ENCODE results near the gene MARCOL.

Gene MARCOL

GRCh38 chr5:148214665-148215185 is 23.6 kb upstream of the MARCOL start:
- Histone ChIP-seq H3K27me3 (ENCODE audit: insufficient read depth, low read length) (no peaks in the 10 kb centered on the region), H3K4me3 (ENCODE audit: low read depth, low read length) (no peak overlapping the region), H3K27ac (ENCODE audit: low read depth, low read length) (no peak overlapping the region), H3K4me1 (ENCODE audit: control insufficient read depth, insufficient read depth, low read length, unreplicated experiment) (no peaks in the 10 kb centered on the region), H3K79me2 (ENCODE audit: control insufficient read depth, insufficient read depth, low read length, unreplicated experiment) (no peaks in the 10 kb centered on the region), H2AFZ (ENCODE audit: low read length, unreplicated experiment) (no peak overlapping the region), H3K36me3 (ENCODE audit: insufficient read depth, low read length) (no peaks in the 10 kb centered on the region)

DNA sequence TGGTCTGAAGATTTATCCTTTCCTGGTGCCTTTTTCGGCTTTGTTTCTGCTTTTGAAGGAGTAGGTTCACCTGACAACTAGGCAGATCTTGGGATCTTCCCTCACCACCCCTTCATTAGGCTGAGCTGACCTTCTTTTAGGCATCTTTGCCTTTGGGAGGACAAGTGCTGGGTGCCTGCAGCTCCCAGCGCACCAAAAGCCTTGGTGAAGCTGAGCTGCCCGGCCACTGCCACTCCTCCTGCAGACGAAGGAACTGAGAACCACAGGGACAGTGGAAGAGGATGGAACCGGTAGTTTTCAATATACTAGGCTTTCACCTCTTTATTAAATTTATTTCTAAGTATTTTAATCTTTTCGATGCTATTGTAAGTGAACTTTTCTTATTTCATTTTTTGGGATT is 16.8 kb upstream of the MARCOL start:
- Histone ChIP-seq H3K4me3 (ENCODE audit: low read depth, low read length) (no peak overlapping the region), H3K79me2 (ENCODE audit: control insufficient read depth, insufficient read depth, low read length, unreplicated experiment) (no peaks in the 10 kb centered on the region), H2AFZ (ENCODE audit: low read length, unreplicated experiment) (no peak overlapping the region), H3K27ac (ENCODE audit: low read depth, low read length) (no peak overlapping the region), H3K36me3 (ENCODE audit: insufficient read depth, low read length) (no peaks in the 10 kb centered on the region), H3K4me1 (ENCODE audit: control insufficient read depth, insufficient read depth, low read length, unreplicated experiment) (no peaks in the 10 kb centered on the region), H3K27me3 (ENCODE audit: insufficient read depth, low read length) (peaks cover 34% of the 10 kb centered on the region)

GRCh38 chr5:148224117-148224742 is 14.1 kb upstream of the MARCOL start:
- H3K79me2 ChIP-seq (ENCODE audit: control insufficient read depth, insufficient read depth, low read length, unreplicated experiment): no peaks in the 10 kb centered on the region
- no peaks in the 10 kb centered on the region for H3K36me3 ChIP-seq (ENCODE audit: insufficient read depth, low read length)
- no peak overlapping the region for H3K27ac ChIP-seq (ENCODE audit: low read depth, low read length)
- no peak overlapping the region for H2AFZ ChIP-seq (ENCODE audit: low read length, unreplicated experiment)
- peaks cover 34% of the 10 kb centered on the region for H3K27me3 ChIP-seq (ENCODE audit: insufficient read depth, low read length)
- H3K4me3 ChIP-seq (ENCODE audit: low read depth, low read length): no peak overlapping the region
- H3K4me1 ChIP-seq (ENCODE audit: control insufficient read depth, insufficient read depth, low read length, unreplicated experiment): no peaks in the 10 kb centered on the region

DNA sequence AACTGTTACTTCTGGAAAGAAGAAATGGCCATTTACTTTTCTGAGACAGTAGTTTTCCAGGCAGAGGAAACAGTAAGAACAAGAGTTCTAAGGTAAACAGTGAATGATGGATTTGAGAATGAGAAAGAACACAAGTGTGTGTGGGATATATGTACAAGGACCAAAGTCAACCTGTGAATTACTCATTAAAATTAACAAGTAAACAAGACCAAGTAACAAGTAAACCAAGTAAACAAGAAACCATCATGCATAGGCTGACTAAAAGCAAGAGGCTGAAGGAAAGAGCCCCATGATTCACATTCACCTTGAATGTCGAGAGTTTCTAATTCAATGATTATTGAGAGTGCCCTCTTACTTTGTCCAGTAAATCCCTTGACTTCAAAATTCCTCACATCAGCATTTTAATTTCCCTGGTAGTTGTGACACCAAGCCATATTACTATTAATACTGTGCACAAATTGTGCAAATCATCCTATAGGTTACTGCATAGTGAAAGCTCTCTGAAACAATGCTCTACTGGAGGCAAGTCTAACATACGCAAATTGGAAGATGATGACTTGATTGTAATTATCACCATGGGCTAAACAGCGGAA is 9.8 kb upstream of the MARCOL start:
- no peak overlapping the region for H3K4me3 ChIP-seq (ENCODE audit: low read depth, low read length)
- H3K79me2 ChIP-seq (ENCODE audit: control insufficient read depth, insufficient read depth, low read length, unreplicated experiment): no peaks in the 10 kb centered on the region
- H3K36me3 ChIP-seq (ENCODE audit: insufficient read depth, low read length): no peaks in the 10 kb centered on the region
- no peak overlapping the region for H2AFZ ChIP-seq (ENCODE audit: low read length, unreplicated experiment)
- peaks cover 16% of the 10 kb centered on the region for H3K27me3 ChIP-seq (ENCODE audit: insufficient read depth, low read length)
- no peak overlapping the region for H3K27ac ChIP-seq (ENCODE audit: low read depth, low read length)
- no peaks in the 10 kb centered on the region for H3K4me1 ChIP-seq (ENCODE audit: control insufficient read depth, insufficient read depth, low read length, unreplicated experiment)

GRCh38 chr5:148229840-148230239 is 8.5 kb upstream of the MARCOL start:
- peaks cover 8% of the 10 kb centered on the region for H3K27me3 ChIP-seq (ENCODE audit: insufficient read depth, low read length)
- no peak overlapping the region for H3K27ac ChIP-seq (ENCODE audit: low read depth, low read length)
- H3K36me3 ChIP-seq (ENCODE audit: insufficient read depth, low read length): no peaks in the 10 kb centered on the region
- H3K79me2 ChIP-seq (ENCODE audit: control insufficient read depth, insufficient read depth, low read length, unreplicated experiment): no peaks in the 10 kb centered on the region
- no peak overlapping the region for H2AFZ ChIP-seq (ENCODE audit: low read length, unreplicated experiment)
- no peak overlapping the region for H3K4me3 ChIP-seq (ENCODE audit: low read depth, low read length)
- H3K4me1 ChIP-seq (ENCODE audit: control insufficient read depth, insufficient read depth, low read length, unreplicated experiment): no peaks in the 10 kb centered on the region

- H3K4me1 ChIP-seq (ENCODE audit: control insufficient read depth, insufficient read depth, low read length, unreplicated experiment): no peaks in the 10 kb centered on the region
- peaks cover 4% of the 10 kb centered on the region for H3K27me3 ChIP-seq (ENCODE audit: insufficient read depth, low read length)
- no peaks in the 10 kb centered on the region for H3K79me2 ChIP-seq (ENCODE audit: control insufficient read depth, insufficient read depth, low read length, unreplicated experiment)
- no peak overlapping the region for H3K4me3 ChIP-seq (ENCODE audit: low read depth, low read length)
- H2AFZ ChIP-seq (ENCODE audit: low read length, unreplicated experiment): no peak overlapping the region
- no peaks in the 10 kb centered on the region for H3K36me3 ChIP-seq (ENCODE audit: insufficient read depth, low read length)
- H3K27ac ChIP-seq (ENCODE audit: low read depth, low read length): no peak overlapping the region
Observed at GRCh38 chr5:148230240-148230639, 8.1 kb upstream of the MARCOL start.

GRCh38 chr5:148237785-148238417 is 424 bp upstream of the MARCOL start:
- H3K27ac ChIP-seq (ENCODE audit: low read depth, low read length): no peak overlapping the region
- H3K36me3 ChIP-seq (ENCODE audit: insufficient read depth, low read length): no peaks in the 10 kb centered on the region
- H2AFZ ChIP-seq (ENCODE audit: low read length, unreplicated experiment): no peak overlapping the region
- no peaks in the 10 kb centered on the region for H3K4me1 ChIP-seq (ENCODE audit: control insufficient read depth, insufficient read depth, low read length, unreplicated experiment)
- no peak overlapping the region for H3K4me3 ChIP-seq (ENCODE audit: low read depth, low read length)
- H3K27me3 ChIP-seq (ENCODE audit: insufficient read depth, low read length): peaks cover 27% of the 10 kb centered on the region
- H3K79me2 ChIP-seq (ENCODE audit: control insufficient read depth, insufficient read depth, low read length, unreplicated experiment): no peaks in the 10 kb centered on the region

GRCh38 chr5:148248894-148249293 is 10.6 kb downstream of the MARCOL start:
- Histone ChIP-seq H3K36me3 (ENCODE audit: insufficient read depth, low read length) (no peaks in the 10 kb centered on the region), H3K79me2 (ENCODE audit: control insufficient read depth, insufficient read depth, low read length, unreplicated experiment) (no peaks in the 10 kb centered on the region), H3K4me1 (ENCODE audit: control insufficient read depth, insufficient read depth, low read length, unreplicated experiment) (no peaks in the 10 kb centered on the region), H3K27ac (ENCODE audit: low read depth, low read length) (no peak overlapping the region), H3K27me3 (ENCODE audit: insufficient read depth, low read length) (peaks cover 6% of the 10 kb centered on the region; the same call in 1 of the 2 replicates), H3K4me3 (ENCODE audit: low read depth, low read length) (no peak overlapping the region), H2AFZ (ENCODE audit: low read length, unreplicated experiment) (no peak overlapping the region)

GRCh38 chr5:148255456-148255855 is 17.1 kb downstream of the MARCOL start:
- Histone ChIP-seq H3K36me3 (ENCODE audit: insufficient read depth, low read length) (no peaks in the 10 kb centered on the region), H3K4me3 (ENCODE audit: low read depth, low read length) (no peak overlapping the region), H2AFZ (ENCODE audit: low read length, unreplicated experiment) (no peak overlapping the region), H3K79me2 (ENCODE audit: control insufficient read depth, insufficient read depth, low read length, unreplicated experiment) (no peaks in the 10 kb centered on the region), H3K27me3 (ENCODE audit: insufficient read depth, low read length) (peaks cover 3% of the 10 kb centered on the region; the same call in 1 of the 2 replicates), H3K4me1 (ENCODE audit: control insufficient read depth, insufficient read depth, low read length, unreplicated experiment) (no peaks in the 10 kb centered on the region), H3K27ac (ENCODE audit: low read depth, low read length) (no peak overlapping the region)

DNA sequence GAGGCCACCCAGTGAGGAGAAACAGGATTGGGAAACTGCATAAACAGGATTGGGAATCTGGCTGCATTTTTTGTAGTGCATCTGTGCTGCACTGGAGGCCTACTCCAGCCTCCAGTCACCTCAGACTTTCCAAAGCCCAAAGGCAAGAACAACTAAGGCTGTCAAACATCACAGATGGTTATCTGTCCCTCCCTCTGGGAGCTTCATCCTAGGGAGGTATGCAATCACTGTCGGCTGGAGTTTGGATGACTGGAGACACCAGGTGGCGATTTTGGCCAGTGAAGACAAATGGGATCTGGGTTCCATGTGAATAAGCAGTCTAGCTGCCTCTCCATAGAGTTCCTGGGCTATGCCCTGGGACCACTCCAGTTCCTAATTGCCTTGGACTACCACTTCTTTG is 21.0 kb downstream of the MARCOL start:
- no peak overlapping the region for H3K27ac ChIP-seq (ENCODE audit: low read depth, low read length)
- no peak overlapping the region for H3K4me3 ChIP-seq (ENCODE audit: low read depth, low read length)
- no peaks in the 10 kb centered on the region for H3K36me3 ChIP-seq (ENCODE audit: insufficient read depth, low read length)
- H3K27me3 ChIP-seq (ENCODE audit: insufficient read depth, low read length): peaks cover 3% of the 10 kb centered on the region; the same call in 1 of the 2 replicates
- H2AFZ ChIP-seq (ENCODE audit: low read length, unreplicated experiment): no peak overlapping the region
- H3K4me1 ChIP-seq (ENCODE audit: control insufficient read depth, insufficient read depth, low read length, unreplicated experiment): no peaks in the 10 kb centered on the region
- H3K79me2 ChIP-seq (ENCODE audit: control insufficient read depth, insufficient read depth, low read length, unreplicated experiment): no peaks in the 10 kb centered on the region

DNA sequence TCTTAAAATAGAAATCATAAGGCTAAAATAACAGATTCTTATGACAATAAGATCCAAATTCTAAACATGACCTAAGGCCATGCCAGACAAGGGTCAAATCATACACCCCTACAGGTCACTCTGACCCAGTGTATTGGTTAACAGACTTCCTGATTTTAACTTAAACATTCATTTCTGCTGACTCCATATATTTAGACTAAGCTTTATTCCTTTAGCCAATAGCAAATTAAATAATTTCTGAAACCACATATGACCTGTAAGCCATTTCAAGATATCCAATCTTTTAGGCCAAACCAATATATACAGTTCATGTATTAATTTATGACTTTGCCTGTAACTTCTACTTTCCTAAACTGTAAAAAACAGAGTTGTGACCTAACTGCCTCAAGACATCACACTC is 22.9 kb downstream of the MARCOL start:
- no peak overlapping the region for H3K4me3 ChIP-seq (ENCODE audit: low read depth, low read length)
- H2AFZ ChIP-seq (ENCODE audit: low read length, unreplicated experiment): no peak overlapping the region
- no peak overlapping the region for H3K27ac ChIP-seq (ENCODE audit: low read depth, low read length)
- H3K79me2 ChIP-seq (ENCODE audit: control insufficient read depth, insufficient read depth, low read length, unreplicated experiment): no peaks in the 10 kb centered on the region
- H3K27me3 ChIP-seq (ENCODE audit: insufficient read depth, low read length): peaks cover 3% of the 10 kb centered on the region; the same call in 1 of the 2 replicates
- H3K36me3 ChIP-seq (ENCODE audit: insufficient read depth, low read length): no peaks in the 10 kb centered on the region
- no peaks in the 10 kb centered on the region for H3K4me1 ChIP-seq (ENCODE audit: control insufficient read depth, insufficient read depth, low read length, unreplicated experiment)

All from ACC112 (cell line).